Stomach (tissue), 9 donors: Measurements from ENCODE around the gene WDR17. TPM values are rescaled to one million over a fixed set of nuclear protein-coding genes. Genes with fewer than 3 reads are reported as not detected.

Experiments used
- DNase-seq, 2 donors: peaks; one replicate each; pipeline versions ENCODE4 v3.0.0 to v3.0.0-alpha.2; 2013 to 2019
- H3K27ac ChIP-seq, 5 donors: fragments of 200-600 bp in 4 of 5; sonication (generic) in 4 of 5; one replicate each; pipeline ENCODE4 v1.5.1; 2013 to 2019; ENCODE audit warnings: mild to moderate bottlenecking in 1 of 5, moderate library complexity in 1 of 5
- H3K27me3 ChIP-seq, 3 donors: fragments of 200-600 bp; sonication (generic); one replicate each; pipeline ENCODE4 v1.5.1; 2017 to 2019; ENCODE audit warnings: mixed run types in 1 of 3
- H3K36me3 ChIP-seq, 4 donors: fragments of 200-600 bp; sonication (generic); 1 replicate in 3 of 4; 2 replicates in 1 of 4; pipeline ENCODE4 v1.5.1; 2016 to 2019
- H3K4me1 ChIP-seq, 4 donors: fragments of 200-600 bp; sonication (generic); one replicate each; pipeline ENCODE4 v1.5.1; 2016 to 2019
- H3K4me3 ChIP-seq, 4 donors: fragments of 200-600 bp; sonication (generic) in 3 of 4; one replicate each; pipeline ENCODE4 v1.5.1; 2016 to 2019; ENCODE audit warnings: mild to moderate bottlenecking in 1 of 4
- H3K9me3 ChIP-seq, 4 donors: fragments of 200-600 bp; sonication (generic); one replicate each; pipeline ENCODE4 v1.5.1; 2016 to 2019
- EP300 ChIP-seq: sonication (generic); formaldehyde crosslinking; IDR thresholded peaks from one replicate; pipeline ENCODE4 v1.6.1; 2017; ENCODE audit warnings: antibody characterized with exemption
- POLR2A ChIP-seq, 4 donors: fragments of 450-650 bp; IDR thresholded peaks; one replicate each; pipeline ENCODE4 v1.6.1; 2016; ENCODE audit warnings: antibody characterized with exemption in 4 of 4, control low read depth in 2 of 4, mild to moderate bottlenecking in 1 of 4, moderate library complexity in 1 of 4
- POLR2AphosphoS5 ChIP-seq, 3 donors: sonication (generic); formaldehyde crosslinking; IDR thresholded peaks; one replicate each; pipeline ENCODE4 v1.6.1; 2016; ENCODE audit warnings: antibody characterized with exemption in 3 of 3
- WGBS, 5 donors: extraction: QIAGEN DNeasy Blood & Tissue Kit in 3 of 5; methylation state at CpG; one replicate each; pipeline versions ENCODE4 v1.1.5 to v1.1.7; 2013 to 2018; 5-methylcytosine and 5-hydroxymethylcytosine counted together
- intact Hi-C: fragments of 100-400 bp; cut with DNase I; formaldehyde crosslinking; loops from one replicate; pipeline ENCODE4 v1.15.1; 2023; ENCODE audit warnings: low total_unique reads
- polyA plus RNA-seq, 3 donors: library from polyadenylated mRNA; stranded (reverse); fragments of 200-250 nt; gene quantifications; one replicate each; pipeline ENCODE4 v1.2.3, GENCODE V29; 2013
- total RNA-seq, 5 donors: library from RNA; depleted of rRNA; stranded (reverse); fragments of >200 nt; gene quantifications; one replicate each; pipeline versions ENCODE4 v1.1.0 to v1.2.3, GENCODE V29; 2014 to 2016
- TF ChIP-seq, protein P1 (sequence below), 7 experiments: fragments of 450-650 bp in 4 of 7; fragments of 200-600 bp in 3 of 7; sonication (generic) in 3 of 7; IDR thresholded peaks; one replicate each; pipeline ENCODE4 v1.5.1; 2016 to 2019; ENCODE audit warnings: antibody characterized with exemption in 7 of 7, control low read depth in 2 of 7, mild to moderate bottlenecking in 1 of 7
- donor health status: healthy with polysubstance abuse.
- donor health status: Bipolar disorder and iron deficiency.
- donor health status: healthy.

WDR17 gene
- total and polyA plus RNA-seq, 8 donors = 0.31 to 6.6 (median 1.8) TPM; not detected in 1

DNA sequence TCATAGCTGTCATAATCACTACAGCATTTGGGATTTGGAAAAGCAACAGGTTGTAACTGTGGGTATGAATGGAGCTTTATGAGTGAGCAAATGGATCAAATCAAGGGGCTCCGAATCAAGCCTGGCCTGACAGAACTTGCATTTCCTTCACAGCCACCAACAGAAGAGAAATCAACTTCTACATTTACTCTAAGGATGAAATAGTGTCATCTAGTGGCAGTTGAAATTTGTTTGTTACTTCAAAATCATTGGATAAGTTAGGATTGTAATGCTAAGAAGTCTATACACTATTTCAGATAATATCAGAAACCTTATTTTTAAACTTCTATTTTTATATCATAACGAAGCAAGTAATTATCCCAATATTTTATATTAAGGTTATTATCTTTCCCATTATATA is 10.7 kb upstream of the WDR17 start:
- Histone ChIP-seq H3K4me1 (no peaks in the 10 kb centered on the region), H3K9me3 (no peaks in the 10 kb centered on the region), H3K27me3 (no peaks in the 10 kb centered on the region), H3K27ac (no peak overlapping the region), H3K4me3 (no peak overlapping the region), H3K36me3 (no peaks in the 10 kb centered on the region)
- TF ChIP-seq, protein P1, sequence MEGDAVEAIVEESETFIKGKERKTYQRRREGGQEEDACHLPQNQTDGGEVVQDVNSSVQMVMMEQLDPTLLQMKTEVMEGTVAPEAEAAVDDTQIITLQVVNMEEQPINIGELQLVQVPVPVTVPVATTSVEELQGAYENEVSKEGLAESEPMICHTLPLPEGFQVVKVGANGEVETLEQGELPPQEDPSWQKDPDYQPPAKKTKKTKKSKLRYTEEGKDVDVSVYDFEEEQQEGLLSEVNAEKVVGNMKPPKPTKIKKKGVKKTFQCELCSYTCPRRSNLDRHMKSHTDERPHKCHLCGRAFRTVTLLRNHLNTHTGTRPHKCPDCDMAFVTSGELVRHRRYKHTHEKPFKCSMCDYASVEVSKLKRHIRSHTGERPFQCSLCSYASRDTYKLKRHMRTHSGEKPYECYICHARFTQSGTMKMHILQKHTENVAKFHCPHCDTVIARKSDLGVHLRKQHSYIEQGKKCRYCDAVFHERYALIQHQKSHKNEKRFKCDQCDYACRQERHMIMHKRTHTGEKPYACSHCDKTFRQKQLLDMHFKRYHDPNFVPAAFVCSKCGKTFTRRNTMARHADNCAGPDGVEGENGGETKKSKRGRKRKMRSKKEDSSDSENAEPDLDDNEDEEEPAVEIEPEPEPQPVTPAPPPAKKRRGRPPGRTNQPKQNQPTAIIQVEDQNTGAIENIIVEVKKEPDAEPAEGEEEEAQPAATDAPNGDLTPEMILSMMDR (IDR thresholded peaks at IDR 0.05) = peak in 1 of 7 experiments; percentile 4
- TF ChIP-seq POLR2AphosphoS5 (IDR thresholded peaks at IDR 0.05) (no peak), EP300 (no peak)
- intact Hi-C loops = no loop called here
- WGBS, 5 donors = 25 to 59% (median 53%) methylated on average over 2 of the region's 2 CpGs
- DNase-seq = peak in 1 of 2 donors; percentile 10

DNA sequence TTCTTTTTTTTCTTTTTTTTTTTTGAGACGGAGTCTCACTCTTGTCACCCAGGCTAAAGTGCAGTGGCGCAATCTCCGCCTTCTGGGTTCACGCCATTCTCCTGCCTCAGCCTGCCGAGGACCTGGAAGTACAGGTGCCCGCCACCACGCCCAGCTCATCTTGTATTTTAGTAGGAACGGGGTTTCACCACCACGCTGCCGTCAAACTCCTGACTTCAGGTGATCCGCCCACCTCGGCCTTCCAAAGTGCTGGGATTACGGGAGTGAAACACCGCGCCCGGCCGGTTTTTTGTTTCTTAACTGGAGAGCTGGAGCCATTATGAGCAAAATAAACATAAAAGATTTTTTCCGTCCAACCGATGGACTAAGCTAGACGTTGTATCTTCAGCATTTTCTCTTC is 1.9 kb upstream of the WDR17 start:
- peaks cover 0 to 20% (median 13%) of the 10 kb centered on the region in 4 donors for H3K4me1 ChIP-seq
- H3K27me3 ChIP-seq = peaks cover 0 to 8% (median 0%) of the 10 kb centered on the region in 3 donors
- no peak overlapping the region for H3K27ac ChIP-seq
- TF ChIP-seq POLR2A (IDR thresholded peaks at IDR 0.05) = no peak
- no peaks in the 10 kb centered on the region for H3K9me3 ChIP-seq
- H3K36me3 ChIP-seq = no peaks in the 10 kb centered on the region
- intact Hi-C loops = no loop called here
- WGBS, 5 donors = 79 to 93% (median 87%) methylated on average over 20 of the region's 20 CpGs
- H3K4me3 ChIP-seq = no peak overlapping the region
- DNase-seq = no peak

DNA sequence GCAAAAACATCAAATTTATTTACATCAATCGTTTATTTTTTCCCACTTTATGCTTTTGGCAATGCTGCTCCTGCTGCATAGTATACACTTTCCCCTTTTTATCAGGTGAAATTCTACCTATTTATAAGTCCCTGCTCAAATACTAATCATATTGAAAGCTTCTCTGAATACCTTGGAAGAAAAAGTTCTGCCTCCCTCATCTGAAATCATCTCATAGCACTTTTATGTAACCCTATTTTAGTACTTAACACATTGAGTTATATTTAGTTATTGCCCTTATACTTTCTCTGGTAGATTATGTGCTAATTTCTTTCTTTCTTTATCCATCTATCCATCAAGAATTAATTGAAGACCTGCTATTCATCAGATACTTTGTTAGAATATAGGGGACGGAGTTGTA is 1.1 kb upstream of the WDR17 start:
- Histone ChIP-seq H3K9me3 (no peaks in the 10 kb centered on the region), H3K27me3 (peaks cover 0 to 8% (median 0%) of the 10 kb centered on the region in 3 donors), H3K36me3 (no peaks in the 10 kb centered on the region), H3K4me1 (peaks cover 0 to 20% (median 13%) of the 10 kb centered on the region in 4 donors), H3K4me3 (no peak overlapping the region), H3K27ac (no peak overlapping the region)
- 90 to 97% (median 94%) methylated on average over 2 of the region's 2 CpGs for WGBS, 5 donors
- TF ChIP-seq, protein P1 (IDR thresholded peaks at IDR 0.05) = no peak
- no peak for TF ChIP-seq EP300
- no peak for TF ChIP-seq POLR2AphosphoS5 (IDR thresholded peaks at IDR 0.05)
- no peak for TF ChIP-seq POLR2A (IDR thresholded peaks at IDR 0.05)
- intact Hi-C loops = no loop called here
- DNase-seq = no peak

DNA sequence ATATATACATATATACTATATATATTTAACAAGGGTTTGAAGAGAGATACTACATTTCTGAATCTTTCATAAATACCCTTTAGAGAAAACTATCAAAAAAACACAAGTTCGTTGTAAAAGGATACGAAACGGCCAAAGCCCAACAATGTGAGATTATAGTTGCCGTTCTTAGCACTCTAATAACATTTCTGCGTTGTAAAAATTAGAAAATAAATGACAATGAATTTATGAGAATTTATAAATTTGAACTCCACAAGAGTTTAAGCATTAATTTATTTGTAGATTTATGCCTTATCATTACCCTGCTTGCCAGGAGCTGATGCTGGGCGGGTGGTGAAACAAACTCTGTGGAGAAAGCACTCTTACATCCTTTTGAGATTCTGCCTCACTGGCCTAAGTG is 1.1 kb downstream of the WDR17 start:
- Histone ChIP-seq H3K36me3 (no peaks in the 10 kb centered on the region), H3K9me3 (no peaks in the 10 kb centered on the region), H3K4me3 (no peak overlapping the region), H3K27ac (no peak overlapping the region), H3K4me1 (peaks cover 0 to 20% (median 13%) of the 10 kb centered on the region in 4 donors), H3K27me3 (peaks cover 0 to 8% (median 0%) of the 10 kb centered on the region in 3 donors)
- WGBS, 5 donors = 68 to 78% (median 77%) methylated on average over 6 of the region's 6 CpGs
- DNase-seq = no peak
- TF ChIP-seq POLR2A (IDR thresholded peaks at IDR 0.05) (no peak), POLR2AphosphoS5 (IDR thresholded peaks at IDR 0.05) (no peak), EP300 (no peak)
- TF ChIP-seq, protein P1 (IDR thresholded peaks at IDR 0.05) = no peak
- intact Hi-C loops = no loop called here

DNA sequence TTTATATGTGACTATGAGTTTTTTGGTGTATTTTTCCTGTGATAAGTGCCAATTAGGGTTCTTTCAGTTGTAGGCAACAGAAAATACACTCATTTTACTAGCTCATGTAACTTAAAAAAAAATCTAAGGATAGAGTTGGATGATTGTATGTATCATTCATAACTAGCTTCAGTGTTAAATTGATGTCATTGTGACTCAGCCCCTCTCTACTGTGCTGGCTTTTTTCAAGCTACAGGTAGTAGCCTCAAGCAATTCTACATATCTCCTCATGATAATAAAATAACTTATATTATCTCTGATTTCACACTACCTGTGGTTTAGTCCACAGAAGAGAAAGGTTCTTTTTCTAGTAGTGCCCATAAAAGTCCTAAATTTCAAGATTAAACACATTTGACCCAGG is 11.9 kb downstream of the WDR17 start:
- Histone ChIP-seq H3K27ac (no peak overlapping the region), H3K4me3 (no peak overlapping the region), H3K4me1 (no peaks in the 10 kb centered on the region), H3K36me3 (no peaks in the 10 kb centered on the region), H3K27me3 (no peaks in the 10 kb centered on the region), H3K9me3 (no peaks in the 10 kb centered on the region)
- no peak for DNase-seq
- intact Hi-C loops = no loop called here
- TF ChIP-seq POLR2A (IDR thresholded peaks at IDR 0.05) (no peak), POLR2AphosphoS5 (IDR thresholded peaks at IDR 0.05) (no peak), EP300 (no peak)
- TF ChIP-seq, protein P1 (IDR thresholded peaks at IDR 0.05) = no peak
